OCI-LY3 (cell line): Measurements from ENCODE around the gene PTCD1.

ENCODE experiments used
- H2AFZ ChIP-seq: fragments of 200-600, 300-600 bp; shearing (Covaris generic); 2 replicates; pipeline ENCODE4 v1.6.0; 2014; ENCODE audit warnings: antibody characterized with exemption, low read depth, low read length
- H3K27ac ChIP-seq: fragments of 200-600, 300-600 bp; sonication (generic); 2 replicates; pipeline ENCODE4 v1.5.1; 2014; ENCODE audit warnings: mild to moderate bottlenecking, low read length, moderate library complexity, mixed read lengths
- H3K27me3 ChIP-seq: fragments of 200-600, 300-600 bp; sonication (generic); 2 replicates; pipeline ENCODE4 v1.6.1; 2014; ENCODE audit warnings: low read depth, low read length, mixed read lengths
- H3K36me3 ChIP-seq: fragments of 200-600, 300-600 bp; sonication (generic); replicated peaks from 2 replicates; pipeline ENCODE3; 2014; ENCODE audit warnings: low read depth, low read length, mixed read lengths
- H3K4me1 ChIP-seq: fragments of 300-600, 200-600 bp; sonication (generic); 2 replicates; pipeline ENCODE4 v1.6.1; 2014; ENCODE audit warnings: low read length, mixed read lengths
- H3K4me2 ChIP-seq: fragments of 200-600, 300-600 bp; sonication (generic); 2 replicates; pipeline ENCODE4 v1.6.1; 2014; ENCODE audit warnings: low read length, mixed read lengths
- H3K4me3 ChIP-seq: fragments of 300-600, 200-600 bp; sonication (generic); 2 replicates; pipeline ENCODE4 v1.5.1; 2014; ENCODE audit warnings: antibody characterized with exemption, mild to moderate bottlenecking, low read length, moderate library complexity
- H3K79me2 ChIP-seq: fragments of 300-600, 200-600 bp; shearing (Covaris generic); 2 replicates; pipeline ENCODE4 v1.6.1; 2014; ENCODE audit warnings: mild to moderate bottlenecking, low read length, mixed read lengths
- H3K9ac ChIP-seq: fragments of 300-600, 200-600 bp; shearing (Covaris generic); 2 replicates; pipeline ENCODE4 v1.6.0; 2014; ENCODE audit warnings: mild to moderate bottlenecking, low read length, moderate library complexity
- H3K9me3 ChIP-seq: fragments of 200-600, 300-600 bp; shearing (Covaris generic); 2 replicates; pipeline ENCODE4 v1.6.1; 2014; ENCODE audit warnings: low read length, mixed read lengths; ENCODE audit not compliant: insufficient read depth
- H4K20me1 ChIP-seq: fragments of 200-600, 300-600 bp; sonication (generic); 2 replicates; pipeline ENCODE4 v1.6.1; 2016; ENCODE audit warnings: low read length, mixed read lengths; ENCODE audit not compliant: insufficient read depth
- EZH2phosphoT487 ChIP-seq: fragments of 200-600 bp; shearing (Covaris generic); IDR thresholded peaks from 2 replicates; pipeline ENCODE4 v1.6.1; 2018; ENCODE audit warnings: antibody characterized with exemption, mixed run types, low read depth
- TF ChIP-seq, protein P1 (sequence below): fragments of 200-600, 300-600 bp; sonication (generic); IDR thresholded peaks from 2 replicates; pipeline ENCODE4 v1.5.1; 2014; ENCODE audit warnings: antibody characterized with exemption, low read length, low read depth

The PTCD1 gene, protein sequence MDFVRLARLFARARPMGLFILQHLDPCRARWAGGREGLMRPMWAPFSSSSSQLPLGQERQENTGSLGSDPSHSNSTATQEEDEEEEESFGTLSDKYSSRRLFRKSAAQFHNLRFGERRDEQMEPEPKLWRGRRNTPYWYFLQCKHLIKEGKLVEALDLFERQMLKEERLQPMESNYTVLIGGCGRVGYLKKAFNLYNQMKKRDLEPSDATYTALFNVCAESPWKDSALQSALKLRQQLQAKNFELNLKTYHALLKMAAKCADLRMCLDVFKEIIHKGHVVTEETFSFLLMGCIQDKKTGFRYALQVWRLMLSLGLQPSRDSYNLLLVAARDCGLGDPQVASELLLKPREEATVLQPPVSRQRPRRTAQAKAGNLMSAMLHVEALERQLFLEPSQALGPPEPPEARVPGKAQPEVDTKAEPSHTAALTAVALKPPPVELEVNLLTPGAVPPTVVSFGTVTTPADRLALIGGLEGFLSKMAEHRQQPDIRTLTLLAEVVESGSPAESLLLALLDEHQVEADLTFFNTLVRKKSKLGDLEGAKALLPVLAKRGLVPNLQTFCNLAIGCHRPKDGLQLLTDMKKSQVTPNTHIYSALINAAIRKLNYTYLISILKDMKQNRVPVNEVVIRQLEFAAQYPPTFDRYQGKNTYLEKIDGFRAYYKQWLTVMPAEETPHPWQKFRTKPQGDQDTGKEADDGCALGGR

DNA sequence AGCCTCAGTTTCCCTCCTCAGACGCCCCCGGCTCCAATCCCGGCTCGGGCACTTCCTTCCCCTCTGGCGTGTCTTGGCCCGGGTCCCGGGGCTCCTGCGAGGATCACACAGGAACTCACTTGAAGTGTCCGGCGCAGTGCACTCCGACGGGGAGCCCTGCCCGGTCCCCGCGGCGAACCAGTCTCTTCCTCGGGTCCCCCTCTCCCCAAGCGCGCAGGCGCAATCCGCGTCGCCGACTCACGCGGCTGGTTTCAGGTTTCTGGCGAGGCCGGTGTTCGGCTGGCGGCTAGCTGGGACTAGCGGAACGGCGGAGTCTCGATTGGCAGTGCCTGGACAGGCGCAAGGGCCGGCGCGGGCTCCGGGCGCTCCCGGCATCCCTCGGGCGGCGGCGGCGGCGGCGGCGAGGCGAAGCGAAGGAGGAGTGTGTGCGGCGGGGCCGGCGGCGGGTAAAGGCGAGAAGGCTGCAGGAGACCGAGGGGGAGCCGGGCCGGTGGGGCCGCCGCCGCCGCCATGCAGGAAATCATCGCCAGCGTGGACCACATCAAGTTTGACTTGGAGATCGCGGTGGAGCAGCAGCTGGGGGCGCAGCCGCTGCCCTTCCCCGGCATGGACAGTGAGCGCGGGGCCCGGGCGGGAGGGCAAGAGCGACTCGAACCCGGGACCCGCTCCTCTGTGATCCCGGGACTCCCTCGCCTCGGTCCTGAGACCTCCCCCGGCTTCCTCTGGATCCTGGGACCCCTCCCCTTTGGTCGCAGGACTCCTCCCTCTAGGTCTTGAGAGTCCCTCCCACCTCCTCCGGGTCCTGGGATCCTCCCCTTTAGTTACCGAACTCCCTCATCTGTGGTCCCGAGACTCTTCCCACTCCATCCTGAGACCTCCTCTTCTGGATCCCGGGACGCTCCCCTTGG is at the start of gene PTCD1, which contains the start of gene CPSF4:
PTCD1 (minus strand) TSS at position 226 of the 908 bp plus-strand sequence. CDS start 3,556 bp downstream, outside the sequence.
CPSF4 (plus strand) TSS at position 371 of the 908 bp plus-strand sequence; CDS start at position 511, 140 bp downstream.
- H3K27me3 ChIP-seq: no peaks in the 10 kb centered on the region
- peaks cover 15% of the 10 kb centered on the region for H3K4me1 ChIP-seq
- peak within 1 kb of the TSS; percentile 97 for H3K4me2 ChIP-seq
- H3K36me3 ChIP-seq: peaks cover 15% of the 10 kb centered on the region
- H3K79me2 ChIP-seq: peaks cover 45% of the 10 kb centered on the region
- peak within 1 kb of the TSS; percentile 80 for H3K9ac ChIP-seq
- H3K27ac ChIP-seq: peak within 1 kb of the TSS; percentile 54
- peaks cover 10% of the 10 kb centered on the region for H4K20me1 ChIP-seq
- no peaks in the 10 kb centered on the region for H3K9me3 ChIP-seq
- TF ChIP-seq, protein P1, sequence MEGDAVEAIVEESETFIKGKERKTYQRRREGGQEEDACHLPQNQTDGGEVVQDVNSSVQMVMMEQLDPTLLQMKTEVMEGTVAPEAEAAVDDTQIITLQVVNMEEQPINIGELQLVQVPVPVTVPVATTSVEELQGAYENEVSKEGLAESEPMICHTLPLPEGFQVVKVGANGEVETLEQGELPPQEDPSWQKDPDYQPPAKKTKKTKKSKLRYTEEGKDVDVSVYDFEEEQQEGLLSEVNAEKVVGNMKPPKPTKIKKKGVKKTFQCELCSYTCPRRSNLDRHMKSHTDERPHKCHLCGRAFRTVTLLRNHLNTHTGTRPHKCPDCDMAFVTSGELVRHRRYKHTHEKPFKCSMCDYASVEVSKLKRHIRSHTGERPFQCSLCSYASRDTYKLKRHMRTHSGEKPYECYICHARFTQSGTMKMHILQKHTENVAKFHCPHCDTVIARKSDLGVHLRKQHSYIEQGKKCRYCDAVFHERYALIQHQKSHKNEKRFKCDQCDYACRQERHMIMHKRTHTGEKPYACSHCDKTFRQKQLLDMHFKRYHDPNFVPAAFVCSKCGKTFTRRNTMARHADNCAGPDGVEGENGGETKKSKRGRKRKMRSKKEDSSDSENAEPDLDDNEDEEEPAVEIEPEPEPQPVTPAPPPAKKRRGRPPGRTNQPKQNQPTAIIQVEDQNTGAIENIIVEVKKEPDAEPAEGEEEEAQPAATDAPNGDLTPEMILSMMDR: no peak
- no peak for TF ChIP-seq EZH2phosphoT487
- peak within 1 kb of the TSS; percentile 65 for H2AFZ ChIP-seq
- H3K4me3 ChIP-seq: peak within 1 kb of the TSS; percentile 100

DNA sequence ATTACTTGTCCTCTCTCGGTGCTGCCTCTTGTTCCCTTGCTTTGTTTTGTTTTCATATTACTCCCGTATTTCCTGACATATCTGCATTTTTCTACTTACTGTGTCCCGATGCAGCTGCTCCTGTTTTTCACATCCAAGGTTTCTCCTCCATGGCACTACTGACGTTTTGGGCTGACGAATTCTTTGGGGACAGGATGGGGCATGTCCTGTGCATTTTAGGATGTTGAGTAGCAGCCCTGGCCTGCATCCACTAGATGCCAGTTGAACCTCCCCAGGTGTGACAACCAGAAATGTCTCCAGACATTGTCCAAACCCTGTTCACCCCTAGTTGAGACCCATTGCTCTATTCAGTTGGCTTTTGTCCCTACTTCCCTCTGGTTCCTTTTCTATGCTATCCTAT is 46.5 kb upstream of the PTCD1 start:
- H3K4me2 ChIP-seq: no peak overlapping the region
- no peak overlapping the region for H3K9ac ChIP-seq
- H3K27me3 ChIP-seq: no peaks in the 10 kb centered on the region
- H3K9me3 ChIP-seq: no peaks in the 10 kb centered on the region
- H3K79me2 ChIP-seq: no peaks in the 10 kb centered on the region; the same call in 1 of the 2 replicates
- no peaks in the 10 kb centered on the region for H4K20me1 ChIP-seq
- TF ChIP-seq EZH2phosphoT487: no peak
- TF ChIP-seq, protein P1: no peak
- peaks cover 31% of the 10 kb centered on the region for H3K36me3 ChIP-seq
- H2AFZ ChIP-seq: no peak overlapping the region
- H3K4me3 ChIP-seq: no peak overlapping the region
- no peak overlapping the region for H3K27ac ChIP-seq
- H3K4me1 ChIP-seq: no peaks in the 10 kb centered on the region

DNA sequence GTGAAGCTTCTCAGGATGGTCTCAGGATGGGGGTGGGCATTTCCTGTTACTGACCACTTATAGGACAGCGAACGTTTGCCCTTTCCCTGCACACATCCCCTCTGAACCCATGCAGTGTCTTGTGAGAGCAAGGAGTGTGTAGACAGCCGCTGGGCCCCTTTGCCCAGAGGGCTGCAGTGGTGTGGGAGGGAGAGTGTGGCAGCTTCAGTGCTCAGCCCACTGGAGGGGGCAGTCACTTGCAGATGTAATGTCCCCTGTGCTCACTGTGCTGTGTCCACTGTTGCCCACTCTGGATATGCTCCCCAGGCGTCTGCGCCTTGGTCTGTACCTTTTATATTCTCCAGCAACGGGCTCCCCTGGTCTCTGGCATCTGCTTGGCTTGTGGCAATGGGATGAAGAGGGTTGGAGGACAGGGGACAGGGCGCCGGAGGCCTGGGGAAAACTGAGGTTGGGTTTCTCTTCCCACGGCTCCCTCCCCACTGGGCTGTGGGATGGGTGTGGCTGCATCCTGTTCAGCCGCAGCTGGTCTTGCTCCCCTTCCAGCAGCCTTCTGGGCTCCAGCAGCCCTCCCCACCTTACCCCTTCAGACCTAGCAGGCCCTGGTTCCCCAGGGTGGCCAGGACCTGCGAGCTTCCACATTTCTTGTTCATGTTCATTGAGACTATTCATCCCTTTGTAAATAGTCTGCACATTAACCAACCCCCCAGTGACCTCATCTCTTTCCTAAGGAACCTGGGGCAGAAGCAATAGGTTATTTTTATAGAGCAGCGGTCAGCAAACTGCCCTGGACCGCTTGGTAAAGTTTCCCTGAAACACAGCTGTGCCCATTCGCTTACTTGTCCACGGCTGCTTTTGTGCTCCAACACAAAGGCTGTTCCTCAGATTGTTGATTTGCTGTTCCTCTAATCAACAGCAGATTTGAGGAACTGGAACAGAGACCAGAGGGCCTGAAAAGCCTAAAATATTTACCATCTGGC is 40.2 kb upstream of the PTCD1 start:
- no peaks in the 10 kb centered on the region for H4K20me1 ChIP-seq
- H3K36me3 ChIP-seq: peaks cover 30% of the 10 kb centered on the region
- H3K79me2 ChIP-seq: peaks cover 60% of the 10 kb centered on the region
- no peak overlapping the region for H3K27ac ChIP-seq
- H3K4me1 ChIP-seq: peaks cover 3% of the 10 kb centered on the region; the same call in 1 of the 2 replicates
- TF ChIP-seq, protein P1: no peak
- TF ChIP-seq EZH2phosphoT487: no peak
- H3K4me2 ChIP-seq: no peak overlapping the region
- no peak overlapping the region for H2AFZ ChIP-seq
- H3K9ac ChIP-seq: no peak overlapping the region
- H3K9me3 ChIP-seq: no peaks in the 10 kb centered on the region
- H3K4me3 ChIP-seq: no peak overlapping the region
- H3K27me3 ChIP-seq: no peaks in the 10 kb centered on the region
